Panc1 (cell line): ENCODE data around the gene PPM1F.

Experiments
- TCF7L2 ChIP-seq: IDR thresholded peaks from 2 replicates; pipeline ENCODE4 v1.6.1; 2011; ENCODE audit warnings: mild to moderate bottlenecking, low read depth, low read length, inconsistent platforms
- TF ChIP-seq, protein P1 (sequence below): fragments of 450-650 bp; IDR thresholded peaks from 2 replicates; pipeline ENCODE4 v1.5.1; 2017; ENCODE audit warnings: mild to moderate bottlenecking

DNA sequence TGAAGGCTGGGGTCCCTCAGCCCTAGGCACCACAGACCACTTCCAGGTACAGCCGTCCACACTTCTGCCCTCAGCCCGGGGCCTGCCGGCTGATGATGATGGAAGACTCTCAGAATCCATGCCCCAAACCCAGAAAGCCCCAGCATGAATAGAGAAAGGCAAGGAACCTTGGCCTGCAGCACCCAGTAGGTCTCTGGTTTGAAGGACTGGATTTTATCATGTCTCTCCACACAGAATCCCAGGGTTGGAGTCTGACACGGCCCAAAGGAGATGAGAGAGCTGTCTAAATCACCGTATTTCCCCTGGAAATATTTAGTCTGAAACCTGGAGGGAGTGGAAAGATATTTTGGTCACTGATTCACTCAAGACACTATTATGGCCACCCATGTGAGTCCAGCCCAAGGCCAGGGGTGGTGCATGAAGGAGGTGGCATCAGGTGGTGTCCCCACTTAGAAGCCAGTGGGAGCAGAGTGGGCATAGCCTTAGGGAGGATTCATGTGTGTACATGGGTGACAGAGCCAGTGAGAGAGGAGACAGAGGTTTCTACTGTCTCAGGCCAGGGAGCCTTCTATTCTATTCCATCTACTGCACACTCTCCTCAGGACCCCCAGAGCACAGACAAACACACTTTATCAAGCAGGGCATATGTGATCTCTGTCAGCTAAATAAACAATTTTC, 15.9 kb upstream of the PPM1F start:
- TF ChIP-seq TCF7L2, result no peak
- TF ChIP-seq, protein P1, sequence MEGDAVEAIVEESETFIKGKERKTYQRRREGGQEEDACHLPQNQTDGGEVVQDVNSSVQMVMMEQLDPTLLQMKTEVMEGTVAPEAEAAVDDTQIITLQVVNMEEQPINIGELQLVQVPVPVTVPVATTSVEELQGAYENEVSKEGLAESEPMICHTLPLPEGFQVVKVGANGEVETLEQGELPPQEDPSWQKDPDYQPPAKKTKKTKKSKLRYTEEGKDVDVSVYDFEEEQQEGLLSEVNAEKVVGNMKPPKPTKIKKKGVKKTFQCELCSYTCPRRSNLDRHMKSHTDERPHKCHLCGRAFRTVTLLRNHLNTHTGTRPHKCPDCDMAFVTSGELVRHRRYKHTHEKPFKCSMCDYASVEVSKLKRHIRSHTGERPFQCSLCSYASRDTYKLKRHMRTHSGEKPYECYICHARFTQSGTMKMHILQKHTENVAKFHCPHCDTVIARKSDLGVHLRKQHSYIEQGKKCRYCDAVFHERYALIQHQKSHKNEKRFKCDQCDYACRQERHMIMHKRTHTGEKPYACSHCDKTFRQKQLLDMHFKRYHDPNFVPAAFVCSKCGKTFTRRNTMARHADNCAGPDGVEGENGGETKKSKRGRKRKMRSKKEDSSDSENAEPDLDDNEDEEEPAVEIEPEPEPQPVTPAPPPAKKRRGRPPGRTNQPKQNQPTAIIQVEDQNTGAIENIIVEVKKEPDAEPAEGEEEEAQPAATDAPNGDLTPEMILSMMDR, result no peak
